Thoracic aorta endothelial cell (primary cell): Measurements from ENCODE around the gene TRAPPC11. TPM values are rescaled to one million over a fixed set of nuclear protein-coding genes. Genes with fewer than 3 reads are reported as not detected.

Experiments
- small RNA-seq: library from RNA; depleted of rRNA; stranded (forward); fragments of <200 nt; gene quantifications from one replicate; pipeline ENCODE3, GENCODE V24; 2012
- total RNA-seq: library from RNA; depleted of rRNA; stranded (reverse); fragments of >200 nt; gene quantifications from 2 replicates; pipeline ENCODE4 v1.2.3, GENCODE V29; 2012

Gene TRAPPC11
- total RNA-seq, result 72.3 and 78.1 TPM in 2 replicates

DNA sequence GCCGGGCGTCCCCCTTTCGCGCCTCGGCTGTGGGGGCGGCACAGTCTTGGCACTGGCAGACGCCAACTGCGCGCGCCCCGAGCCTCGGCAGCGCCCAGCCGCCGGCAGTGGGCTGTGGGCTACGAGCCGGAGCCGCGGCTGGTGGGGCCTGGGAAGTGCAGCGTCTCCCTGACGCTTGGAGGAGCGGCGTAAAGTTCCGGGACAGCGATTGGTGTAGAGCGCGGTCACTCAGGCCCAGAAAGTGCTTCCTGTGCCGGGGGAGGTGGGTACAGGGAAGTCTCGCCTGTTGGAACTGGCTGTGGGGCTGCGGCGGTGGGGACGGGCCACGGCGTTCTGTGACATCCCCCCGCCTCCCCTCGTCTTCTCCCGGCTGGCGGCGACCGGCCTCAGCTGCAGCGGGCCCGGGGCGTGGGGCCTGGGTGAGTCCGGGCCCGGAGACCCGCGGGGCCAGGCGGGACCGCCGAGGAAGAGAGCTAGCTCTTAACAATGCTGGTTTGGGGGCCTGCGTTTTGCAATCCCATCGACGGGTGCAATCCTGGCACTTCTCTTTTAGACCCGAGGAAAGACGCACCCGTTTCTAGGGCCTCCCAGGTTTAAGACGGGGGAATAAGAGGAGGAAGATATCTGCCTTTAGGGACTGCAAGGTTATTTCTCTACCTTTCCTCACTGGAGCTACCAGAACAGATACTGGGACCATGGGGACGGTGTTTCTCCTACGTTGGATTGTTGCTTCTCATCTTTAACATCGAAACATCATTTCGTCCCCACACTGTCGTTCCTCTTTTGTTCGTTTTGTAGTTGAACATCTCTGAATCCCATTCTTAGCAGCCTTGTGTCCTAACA is at the start of gene TRAPPC11, which contains the start of gene RWDD4:
TRAPPC11 (plus strand) TSS at position 265 of the 843 bp plus-strand sequence. CDS start 4,575 bp downstream, outside the sequence.
RWDD4 (minus strand) TSS at position 157 of the 843 bp plus-strand sequence. CDS start 233 bp downstream, outside the sequence.

Small RNA genes within 50 kb of the gene (small RNA-seq; reads per million reads assigned to genes)
- gene RNU6-1053P (not detected), gene RNU6-335P (not detected), gene RNU6-479P (not detected)

Other genes starting within 250 kb of the TRAPPC11 start
- gene CDKN2AIP, start 214.7 kb upstream of the TRAPPC11 start, total RNA-seq, result 15.6 and 18.6 TPM in 2 replicates
- gene ING2, start 154.2 kb upstream of the TRAPPC11 start, total RNA-seq, result 7.7 and 9.3 TPM in 2 replicates
- 26.9 and 28.7 TPM in 2 replicates for gene RWDD4, start 108 bp upstream of the TRAPPC11 start, total RNA-seq
- gene STOX2, start 246.0 kb downstream of the TRAPPC11 start, total RNA-seq, result 0.22 and 0.27 TPM in 2 replicates